AG09319 (cell line): Measurements from ENCODE around the gene KCNIP3.

Experiments used
- DNase-seq: peaks from one replicate; pipeline ENCODE4 v3.0.0-alpha.2; 2010; ENCODE audit warnings: low read depth; ENCODE audit errors: extremely low read depth
- TF ChIP-seq, protein P1 (sequence below): IDR thresholded peaks from 2 replicates; pipeline ENCODE4 v1.5.1; 2011; ENCODE audit warnings: low read depth, mild to moderate bottlenecking, inconsistent platforms, low read length, moderate library complexity

Gene KCNIP3

DNA sequence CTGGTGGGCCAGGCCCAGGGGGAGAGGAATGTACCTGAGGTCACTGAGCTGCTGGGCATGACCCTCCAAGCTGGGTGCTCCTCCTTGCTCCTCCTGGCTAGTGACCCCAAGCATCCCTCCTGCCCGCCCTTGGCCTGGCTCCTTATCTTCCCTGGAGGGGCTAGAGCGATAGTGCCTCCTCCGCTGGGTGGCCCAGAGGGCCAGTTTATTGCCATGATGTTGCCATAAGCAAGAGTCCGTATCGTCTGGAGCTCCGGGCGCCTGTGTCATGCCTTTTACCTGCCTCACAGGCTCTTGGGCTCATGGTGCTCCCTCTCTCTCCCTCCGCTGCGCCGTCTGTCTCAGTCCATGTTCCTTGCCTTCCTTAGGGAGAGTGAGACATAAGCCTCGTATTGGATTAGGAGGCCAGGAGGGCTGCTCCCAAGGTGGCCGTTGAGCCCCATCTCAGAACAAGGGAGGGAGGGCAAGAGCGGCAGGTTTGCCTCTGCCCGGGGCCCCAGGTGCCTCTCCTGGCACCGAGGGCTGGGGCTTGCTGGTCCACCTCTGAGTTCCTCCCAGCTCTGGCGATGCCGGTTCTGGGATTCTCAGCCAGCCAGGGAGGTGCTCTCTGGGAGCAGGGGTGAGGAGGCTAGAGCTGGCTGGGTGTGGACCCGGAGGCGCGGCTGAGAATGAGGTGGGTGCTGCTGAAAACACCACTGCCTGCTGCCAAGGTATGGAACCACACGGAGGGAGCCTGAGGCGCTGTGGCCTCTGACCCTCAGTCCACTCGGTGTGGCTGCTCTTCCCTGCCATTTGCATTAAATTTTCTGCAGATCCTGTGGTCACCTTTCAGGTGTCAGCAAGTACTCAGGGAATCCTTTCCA is 22.6 kb downstream of the KCNIP3 start:
- DNase-seq: no peak
- TF ChIP-seq, protein P1, sequence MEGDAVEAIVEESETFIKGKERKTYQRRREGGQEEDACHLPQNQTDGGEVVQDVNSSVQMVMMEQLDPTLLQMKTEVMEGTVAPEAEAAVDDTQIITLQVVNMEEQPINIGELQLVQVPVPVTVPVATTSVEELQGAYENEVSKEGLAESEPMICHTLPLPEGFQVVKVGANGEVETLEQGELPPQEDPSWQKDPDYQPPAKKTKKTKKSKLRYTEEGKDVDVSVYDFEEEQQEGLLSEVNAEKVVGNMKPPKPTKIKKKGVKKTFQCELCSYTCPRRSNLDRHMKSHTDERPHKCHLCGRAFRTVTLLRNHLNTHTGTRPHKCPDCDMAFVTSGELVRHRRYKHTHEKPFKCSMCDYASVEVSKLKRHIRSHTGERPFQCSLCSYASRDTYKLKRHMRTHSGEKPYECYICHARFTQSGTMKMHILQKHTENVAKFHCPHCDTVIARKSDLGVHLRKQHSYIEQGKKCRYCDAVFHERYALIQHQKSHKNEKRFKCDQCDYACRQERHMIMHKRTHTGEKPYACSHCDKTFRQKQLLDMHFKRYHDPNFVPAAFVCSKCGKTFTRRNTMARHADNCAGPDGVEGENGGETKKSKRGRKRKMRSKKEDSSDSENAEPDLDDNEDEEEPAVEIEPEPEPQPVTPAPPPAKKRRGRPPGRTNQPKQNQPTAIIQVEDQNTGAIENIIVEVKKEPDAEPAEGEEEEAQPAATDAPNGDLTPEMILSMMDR: no peak

DNA sequence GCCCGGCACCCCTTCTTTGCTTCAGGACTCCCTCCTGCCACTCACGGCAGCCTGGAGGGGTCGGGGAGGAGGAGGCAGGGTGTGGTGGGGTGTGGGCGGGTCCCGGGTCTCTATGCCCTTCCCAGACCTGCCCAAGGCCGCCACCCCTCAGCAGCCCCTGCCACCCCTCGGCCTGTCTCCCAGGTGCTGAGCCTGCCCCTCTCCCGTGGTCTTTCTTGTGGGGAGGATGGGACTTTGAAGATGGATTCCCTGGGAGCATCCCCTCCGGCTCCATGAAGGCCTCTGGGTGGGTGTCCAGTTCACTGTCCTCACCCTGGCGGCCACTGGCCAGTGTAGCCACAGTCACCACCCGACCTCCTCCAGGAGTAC is 23.2 kb downstream of the KCNIP3 start:
- TF ChIP-seq, protein P1: no peak
- no peak for DNase-seq

DNA sequence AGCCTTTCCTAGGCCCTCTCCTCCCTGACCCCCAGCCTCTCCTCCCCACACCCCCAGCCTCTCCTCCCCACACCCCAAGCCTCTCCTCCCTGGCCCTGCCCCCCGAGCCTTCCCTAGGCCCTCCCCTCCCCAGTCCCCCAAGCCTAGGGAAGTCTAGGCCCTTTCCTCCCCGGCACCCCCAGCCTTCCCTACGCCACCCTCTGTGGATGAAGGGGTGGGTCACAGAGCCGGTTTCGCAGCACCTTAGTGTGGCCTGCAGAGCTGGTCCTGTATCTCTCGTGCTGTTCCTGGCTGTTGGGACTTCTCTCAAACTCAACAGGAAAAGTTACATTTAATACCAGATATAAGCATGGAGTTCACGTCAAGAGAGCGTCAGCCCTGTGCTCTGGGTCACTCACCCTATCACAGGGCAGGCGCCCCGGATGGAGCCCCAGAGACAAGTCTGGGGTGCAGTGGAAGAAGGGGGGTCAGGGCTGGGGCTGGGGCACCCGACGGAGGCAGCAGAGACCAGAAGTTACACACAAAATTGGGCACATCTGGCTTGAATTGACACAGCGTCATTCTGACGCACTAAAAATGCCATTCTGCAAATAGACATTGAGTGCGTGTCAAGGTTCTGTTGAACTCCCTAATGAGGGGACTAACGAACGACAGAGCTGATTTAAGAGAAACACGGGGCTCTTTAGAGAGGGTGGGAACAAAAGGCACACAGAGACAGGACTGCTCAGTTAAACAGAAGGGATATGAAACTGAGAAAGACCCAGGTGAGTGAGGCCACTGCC is 24.0 kb downstream of the KCNIP3 start:
- peak; percentile 63 for DNase-seq
- TF ChIP-seq, protein P1: no peak

DNA sequence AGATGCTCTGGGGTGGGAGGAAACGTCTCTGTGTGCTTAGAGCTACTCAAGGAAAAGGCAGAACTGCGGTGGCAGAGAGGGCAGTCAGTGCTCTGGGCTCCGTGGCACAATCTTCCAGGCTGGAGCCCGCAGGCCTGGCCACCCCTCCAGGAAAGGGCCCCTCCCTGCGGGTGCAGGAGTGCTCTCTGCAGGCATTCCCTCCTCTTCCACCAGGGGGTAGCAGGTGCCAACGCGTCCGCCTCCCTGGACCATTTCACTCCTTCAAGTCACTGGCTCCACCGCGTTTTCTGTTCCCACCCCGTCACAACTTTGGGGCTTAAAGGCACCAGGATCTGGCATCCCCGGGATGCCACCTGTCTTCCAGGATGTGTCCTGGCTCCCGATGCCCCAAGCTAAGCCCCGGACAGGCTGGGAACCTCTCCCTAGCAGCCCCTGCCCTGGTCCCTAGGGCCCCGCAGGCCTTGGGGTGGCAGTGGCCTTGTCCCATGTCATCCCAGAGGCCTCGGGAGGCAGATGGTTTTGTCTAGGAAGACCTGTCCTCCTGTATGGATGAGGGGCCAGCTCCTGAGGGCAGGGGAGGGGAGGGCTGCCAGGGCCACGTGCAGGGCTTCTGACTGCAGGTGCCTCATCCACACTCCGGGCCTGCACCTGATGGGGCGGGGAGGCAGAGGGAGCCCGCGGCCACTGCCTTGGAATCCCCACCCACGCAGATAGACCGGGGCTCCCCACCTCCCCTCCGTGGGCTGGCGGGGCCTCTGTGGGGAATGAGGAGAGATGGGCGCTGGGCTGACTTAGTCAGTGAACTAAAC is 26.4 kb downstream of the KCNIP3 start:
- TF ChIP-seq, protein P1: peak; percentile 16
- no peak for DNase-seq

DNA sequence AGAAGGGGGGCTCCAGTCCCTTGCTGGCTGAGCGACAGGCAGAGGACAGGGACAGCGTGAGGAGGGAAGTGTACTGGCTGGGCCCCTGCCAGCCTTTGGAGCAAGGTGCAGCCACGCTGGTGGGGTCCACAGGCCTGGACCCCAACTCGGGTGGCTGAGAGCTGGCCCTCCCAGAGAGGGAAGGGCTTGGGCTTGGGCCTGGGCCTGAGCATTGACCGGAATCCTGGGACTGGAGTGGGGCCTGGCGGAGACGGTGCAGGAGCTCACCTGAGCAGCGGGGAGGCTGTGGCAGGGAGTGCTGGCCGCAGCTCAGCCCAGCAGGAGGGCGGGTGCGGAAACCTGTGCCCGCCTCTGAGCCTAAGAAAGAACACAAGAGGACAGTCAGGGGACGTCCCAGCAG is 27.9 kb downstream of the KCNIP3 start:
- DNase-seq: no peak
- TF ChIP-seq, protein P1: no peak

DNA sequence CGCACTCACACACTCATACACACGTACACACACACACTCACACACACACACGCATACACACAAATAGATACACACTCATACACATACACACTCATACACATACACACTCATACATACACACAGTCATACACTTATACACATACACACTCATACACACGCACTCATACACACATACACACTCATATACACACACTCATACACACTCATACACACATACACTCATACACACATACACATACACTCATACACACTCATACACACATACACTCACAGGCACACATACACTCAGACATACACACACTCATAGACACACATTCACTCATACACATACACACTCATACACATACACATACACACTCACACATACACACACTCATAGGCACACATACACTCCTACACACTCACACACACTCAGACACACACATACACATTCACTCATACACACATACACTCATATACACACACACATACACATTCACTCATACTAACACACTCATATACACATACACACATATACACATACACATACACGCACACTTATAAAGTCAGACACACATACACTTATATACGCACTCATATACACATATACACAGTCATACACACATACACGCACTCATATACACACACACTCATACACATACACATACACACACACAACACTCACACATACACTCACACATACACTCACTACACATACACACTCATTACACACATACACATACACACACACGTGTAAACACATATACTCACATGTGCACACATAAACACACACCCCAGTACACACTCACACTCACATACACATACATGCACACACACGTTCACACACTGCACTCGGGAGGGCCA is 28.7 kb downstream of the KCNIP3 start:
- TF ChIP-seq, protein P1: no peak
- no peak for DNase-seq
